CD4-positive, alpha-beta T cell (primary cell): ENCODE data around the gene GRID1. TPM values are rescaled to one million over a fixed set of nuclear protein-coding genes. Genes with fewer than 3 reads are reported as not detected.

Experiments
- ATAC-seq: fragments of 200-7000 bp; cut with Tn5 transposase; one replicate; pipeline ENCODE4 v1.10.0; 2022; ENCODE audit warnings: mild to moderate bottlenecking; ENCODE audit not compliant: poor library complexity
- CTCF ChIA-PET: fragments of 350-600 bp; sonication (Branson Sonifier 250); formaldehyde crosslinking; loops from one replicate; lab custom pipeline; 2021; ENCODE audit warnings: antibody characterized with exemption, inconsistent platforms; lab: Charles Lee
- POLR2A ChIA-PET: fragments of 350-600 bp; sonication (Branson Sonifier 250); formaldehyde crosslinking; loops from one replicate; lab custom pipeline; 2021; ENCODE audit warnings: antibody characterized with exemption, inconsistent platforms; lab: Charles Lee
- DNase-seq, 14 experiments: peaks; one replicate each; pipeline ENCODE4 v3.0.0-alpha.2; 2013 to 2020; ENCODE audit warnings: mixed read lengths in 2 of 14
- H3K27ac ChIP-seq, 2 donors: one replicate each; pipeline versions ENCODE4 v1.5.1 to v1.7.0; 2013; ENCODE audit warnings: low read length in 2 of 2, low read depth in 1 of 2, mild to moderate bottlenecking in 1 of 2
- H3K27me3 ChIP-seq, 2 experiments: 1 replicate in 1 of 2; 2 replicates in 1 of 2; pipeline versions ENCODE4 v1.6.1 to v1.7.0; 2013; ENCODE audit warnings: low read length in 2 of 2, control low read depth in 1 of 2, mild to moderate bottlenecking in 1 of 2, moderate library complexity in 1 of 2; ENCODE audit not compliant: insufficient read depth in 2 of 2, control insufficient read depth in 1 of 2
- H3K36me3 ChIP-seq: one replicate; pipeline ENCODE4 v1.6.1; 2013; ENCODE audit warnings: low read length, control low read depth; ENCODE audit not compliant: insufficient read depth
- H3K4me1 ChIP-seq: one replicate; pipeline ENCODE4 v1.6.1; 2013; ENCODE audit warnings: low read length, control low read depth; ENCODE audit not compliant: insufficient read depth
- H3K4me3 ChIP-seq: one replicate; pipeline ENCODE4 v1.5.1; 2013; ENCODE audit warnings: mild to moderate bottlenecking, low read length, moderate library complexity
- H3K9me3 ChIP-seq, 2 experiments: 1 replicate in 1 of 2; 2 replicates in 1 of 2; pipeline versions ENCODE4 v1.6.1 to v1.7.0; 2013; ENCODE audit warnings: low read length in 2 of 2, mild to moderate bottlenecking in 2 of 2, control low read depth in 1 of 2, moderate library complexity in 1 of 2; ENCODE audit not compliant: control insufficient read depth in 1 of 2, insufficient read depth in 1 of 2
- H3K27ac Mint-ChIP-seq: one replicate; pipeline ENCODE4 v1.8.0; 2020; ENCODE audit warnings: mixed read lengths
- H3K27me3 Mint-ChIP-seq: one replicate; pipeline ENCODE4 v1.8.0; 2021; ENCODE audit warnings: mixed read lengths
- H3K36me3 Mint-ChIP-seq: one replicate; pipeline ENCODE4 v1.8.0; 2021; ENCODE audit warnings: low read depth, mixed read lengths
- H3K4me1 Mint-ChIP-seq: one replicate; pipeline ENCODE4 v1.8.0; 2021; ENCODE audit warnings: low read depth, mixed read lengths
- H3K4me3 Mint-ChIP-seq: one replicate; pipeline ENCODE4 v1.8.0; 2020; ENCODE audit warnings: mild to moderate bottlenecking, mixed read lengths
- H3K9me3 Mint-ChIP-seq: one replicate; pipeline ENCODE4 v1.8.0; 2020; ENCODE audit warnings: mixed read lengths
- CTCF ChIP-seq: fragments of 200-600 bp; IDR thresholded peaks from one replicate; pipeline ENCODE4 v1.8.0; 2022; ENCODE audit warnings: antibody characterized with exemption, mild to moderate bottlenecking
- intact Hi-C, 2 experiments: fragments of 100-400 bp; cut with DNase I in 1 of 2; cut with micrococcal nuclease in 1 of 2; formaldehyde crosslinking; loops; one replicate each; pipeline versions ENCODE4 v1.15.1 to v1.9.0; 2023 to 2025; cut with DNase I, micrococcal nuclease
- total RNA-seq, 174 experiments: library from RNA in 2 of 174; stranded (reverse) in 2 of 174; gene quantifications; one replicate each; pipeline ENCODE4 v1.2.3 and lab custom pipeline; 2021 to 2026

Gene GRID1
- total RNA-seq, 2 experiments from 2014 or later: not detected

- POLR2A ChIA-PET: no interaction called here
- Histone ChIP-seq H3K36me3 (no peaks in the 10 kb centered on the region), H3K27me3 (no peaks in the 10 kb centered on the region), H3K9me3 (peaks cover 0 to 4% of the 10 kb centered on the region in 2 experiments), H3K4me1 (no peaks in the 10 kb centered on the region), H3K4me3 (no peak overlapping the region), H3K27ac (no peak overlapping the region)
- no peaks in the 10 kb centered on the region for H3K9me3 Mint-ChIP-seq
- no peak for TF ChIP-seq CTCF
- CTCF ChIA-PET: no interaction called here
- no peaks in the 10 kb centered on the region for H3K36me3 Mint-ChIP-seq
- ATAC-seq (no peak), DNase-seq (peak in 1 of 14 experiments; percentile 22)
- no peak overlapping the region for H3K27ac Mint-ChIP-seq
- H3K4me1 Mint-ChIP-seq: no peaks in the 10 kb centered on the region
- H3K27me3 Mint-ChIP-seq: no peaks in the 10 kb centered on the region
- intact Hi-C loops: no loop called here
- H3K4me3 Mint-ChIP-seq: no peak overlapping the region
Observed at GRCh38 chr10:86179961-86180360, 186.6 kb downstream of the GRID1 start.

GRCh38 chr10:86179153-86179524 lies 187.5 kb downstream of the GRID1 start:
- Mint-ChIP-seq H3K4me3 (no peak overlapping the region), H3K4me1 (no peaks in the 10 kb centered on the region), H3K9me3 (no peaks in the 10 kb centered on the region), H3K27me3 (no peaks in the 10 kb centered on the region), H3K36me3 (no peaks in the 10 kb centered on the region), H3K27ac (no peak overlapping the region)
- POLR2A ChIA-PET: no interaction called here
- DNase-seq (peak in 1 of 14 experiments; percentile 11), ATAC-seq (no peak)
- no peak for TF ChIP-seq CTCF
- Histone ChIP-seq H3K36me3 (no peaks in the 10 kb centered on the region), H3K9me3 (peaks cover 0 to 4% of the 10 kb centered on the region in 2 experiments), H3K4me3 (no peak overlapping the region), H3K27me3 (no peaks in the 10 kb centered on the region), H3K27ac (no peak overlapping the region), H3K4me1 (no peaks in the 10 kb centered on the region)
- CTCF ChIA-PET: no interaction called here
- intact Hi-C loops: no loop called here

GRCh38 chr10:86178401-86179152 lies 188.0 kb downstream of the GRID1 start:
- no peak overlapping the region for H3K27ac ChIP-seq
- H3K36me3 ChIP-seq: no peaks in the 10 kb centered on the region
- no peak for TF ChIP-seq CTCF
- H3K27ac Mint-ChIP-seq: no peak overlapping the region
- ChIA-PET CTCF (no interaction called here), POLR2A (no interaction called here)
- H3K9me3 Mint-ChIP-seq: no peaks in the 10 kb centered on the region
- H3K9me3 ChIP-seq: peaks cover 0 to 4% of the 10 kb centered on the region in 2 experiments
- no peaks in the 10 kb centered on the region for H3K27me3 Mint-ChIP-seq
- no peaks in the 10 kb centered on the region for H3K4me1 ChIP-seq
- no peak overlapping the region for H3K4me3 ChIP-seq
- H3K27me3 ChIP-seq: no peaks in the 10 kb centered on the region
- no peaks in the 10 kb centered on the region for H3K4me1 Mint-ChIP-seq
- no peak overlapping the region for H3K4me3 Mint-ChIP-seq
- ATAC-seq: no peak
- DNase-seq: peak in 1 of 14 experiments; percentile 17
- intact Hi-C loops: no loop called here
- no peaks in the 10 kb centered on the region for H3K36me3 Mint-ChIP-seq
